Activated CD4-positive, alpha-beta T cell treated with anti-CD3 and anti-CD28 coated beads for 48 hours (primary cell): ENCODE data around the gene KIAA1549.

Experiments
- DNase-seq: peaks from one replicate; pipeline ENCODE4 v3.0.0-alpha.2; 2020

KIAA1549 gene

GRCh38 chr7:138903186-138903820 lies 77.9 kb downstream of the KIAA1549 start:
- peak; percentile 78 for DNase-seq

GRCh38 chr7:138902161-138902560 lies 79.0 kb downstream of the KIAA1549 start:
- peak; percentile 35 for DNase-seq

- no peak for DNase-seq
Measured at GRCh38 chr7:138900035-138900828, 81.0 kb downstream of the KIAA1549 start.

GRCh38 chr7:138898802-138899201 lies 82.4 kb downstream of the KIAA1549 start:
- DNase-seq: no peak

GRCh38 chr7:138898255-138898654 lies 82.9 kb downstream of the KIAA1549 start:
- DNase-seq: peak; percentile 35

GRCh38 chr7:138895679-138896078 lies 85.5 kb downstream of the KIAA1549 start:
- no peak for DNase-seq

- no peak for DNase-seq
Measured at GRCh38 chr7:138893258-138893657, 87.9 kb downstream of the KIAA1549 start.

- no peak for DNase-seq
Measured at GRCh38 chr7:138892812-138893211, 88.4 kb downstream of the KIAA1549 start.

GRCh38 chr7:138892006-138892630 lies 89.1 kb downstream of the KIAA1549 start:
- DNase-seq: no peak

GRCh38 chr7:138891446-138891810 lies 89.8 kb downstream of the KIAA1549 start:
- DNase-seq: no peak

GRCh38 chr7:138890499-138891445 lies 90.4 kb downstream of the KIAA1549 start:
- no peak for DNase-seq

GRCh38 chr7:138889582-138890498 lies 91.3 kb downstream of the KIAA1549 start:
- DNase-seq: no peak

GRCh38 chr7:138887872-138888656 lies 93.1 kb downstream of the KIAA1549 start:
- no peak for DNase-seq

GRCh38 chr7:138887085-138887710 lies 94.0 kb downstream of the KIAA1549 start:
- no peak for DNase-seq

GRCh38 chr7:138886501-138886917 lies 94.7 kb downstream of the KIAA1549 start:
- peak; percentile 35 for DNase-seq

- peak; percentile 20 for DNase-seq
Measured at GRCh38 chr7:138885383-138886147, 95.6 kb downstream of the KIAA1549 start.

GRCh38 chr7:138882249-138882648 lies 98.9 kb downstream of the KIAA1549 start:
- DNase-seq: peak; percentile 18

- no peak for DNase-seq
Measured at GRCh38 chr7:138881579-138882188, 99.5 kb downstream of the KIAA1549 start.
